ENCODE measurements around the gene CRYAB. TPM values are rescaled to one million over a fixed set of nuclear protein-coding genes. Genes with fewer than 3 reads are reported as not detected.
A peak's percentile ranks its signal among the peaks of the same experiment; 100 is the strongest.

Gene CRYAB
- total and polyA plus RNA-seq, 8 donors, result 26.7 to 89.2 (median 34.8) TPM

- H3K4me3 ChIP-seq, result no peak overlapping the region
- H3K36me3 ChIP-seq, result no peaks in the 10 kb centered on the region
- H3K27ac ChIP-seq, result no peak overlapping the region
- H3K27me3 ChIP-seq, result no peaks in the 10 kb centered on the region
- no peaks in the 10 kb centered on the region for H3K4me1 ChIP-seq
- no peaks in the 10 kb centered on the region for H3K9me3 ChIP-seq
- ATAC-seq, result no peak
- no peak for DNase-seq
- intact Hi-C loops (cut with DNase I), result no loop called here
- TF ChIP-seq CTCF (IDR thresholded peaks at IDR 0.05), result no peak
Observed at GRCh38 chr11:111954154-111954553, 42.6 kb upstream of the CRYAB start.

- intact Hi-C loops (cut with DNase I), result no loop called here
- no peak overlapping the region for H3K27ac ChIP-seq
- no peaks in the 10 kb centered on the region for H3K36me3 ChIP-seq
- no peak overlapping the region for H3K4me3 ChIP-seq
- no peak for TF ChIP-seq CTCF (IDR thresholded peaks at IDR 0.05)
- H3K27me3 ChIP-seq, result no peaks in the 10 kb centered on the region
- ATAC-seq (no peak), DNase-seq (no peak)
- no peaks in the 10 kb centered on the region for H3K4me1 ChIP-seq
- H3K9me3 ChIP-seq, result no peaks in the 10 kb centered on the region
Observed at GRCh38 chr11:111951565-111951964, 40.0 kb upstream of the CRYAB start.

GRCh38 chr11:111949519-111950426 lies 38.2 kb upstream of the CRYAB start:
- intact Hi-C loops (cut with DNase I), result no loop called here
- no peak for ATAC-seq
- Histone ChIP-seq H3K4me1 (no peaks in the 10 kb centered on the region), H3K27ac (no peak overlapping the region), H3K9me3 (no peaks in the 10 kb centered on the region), H3K4me3 (no peak overlapping the region), H3K36me3 (no peaks in the 10 kb centered on the region), H3K27me3 (no peaks in the 10 kb centered on the region)
- DNase-seq, result no peak
- no peak for TF ChIP-seq CTCF (IDR thresholded peaks at IDR 0.05)

GRCh38 chr11:111947143-111947542 lies 35.6 kb upstream of the CRYAB start:
- Histone ChIP-seq H3K27me3 (no peaks in the 10 kb centered on the region), H3K9me3 (no peaks in the 10 kb centered on the region), H3K36me3 (no peaks in the 10 kb centered on the region), H3K4me3 (no peak overlapping the region), H3K4me1 (peaks cover 4 to 7% of the 10 kb centered on the region in 2 donors), H3K27ac (no peak overlapping the region)
- DNase-seq (no peak), ATAC-seq (no peak)
- no peak for TF ChIP-seq CTCF (IDR thresholded peaks at IDR 0.05)
- intact Hi-C loops (cut with DNase I), result no loop called here

- intact Hi-C loops (cut with DNase I), result no loop called here
- ATAC-seq, result peak; percentile 52
- no peak overlapping the region for H3K27ac ChIP-seq
- no peaks in the 10 kb centered on the region for H3K27me3 ChIP-seq
- DNase-seq, result no peak
- H3K9me3 ChIP-seq, result no peaks in the 10 kb centered on the region
- H3K4me1 ChIP-seq, result peaks cover 4 to 7% of the 10 kb centered on the region in 2 donors
- H3K4me3 ChIP-seq, result no peak overlapping the region
- TF ChIP-seq CTCF (IDR thresholded peaks at IDR 0.05), result no peak
- no peaks in the 10 kb centered on the region for H3K36me3 ChIP-seq
Observed at GRCh38 chr11:111946499-111946898, 34.9 kb upstream of the CRYAB start.
